Suprapubic skin (tissue), 4 donors: ENCODE data around the gene C19orf81. TPM values are rescaled to one million over a fixed set of nuclear protein-coding genes. Genes with fewer than 3 reads are reported as not detected.

ENCODE experiments used
- DNase-seq, 2 donors: peaks; one replicate each; pipeline ENCODE4 v3.0.0-alpha.2; 2019; ENCODE audit warnings: low spot score in 2 of 2
- H3K27ac ChIP-seq: fragments of 200-600 bp; sonication (generic); one replicate; pipeline ENCODE4 v1.5.1; 2019
- H3K27me3 ChIP-seq: fragments of 200-600 bp; sonication (generic); one replicate; pipeline ENCODE4 v1.5.1; 2019
- H3K36me3 ChIP-seq: fragments of 200-600 bp; sonication (generic); one replicate; pipeline ENCODE4 v1.5.1; 2019
- H3K4me1 ChIP-seq: fragments of 200-600 bp; sonication (generic); one replicate; pipeline ENCODE4 v1.5.1; 2019
- H3K4me3 ChIP-seq: fragments of 200-600 bp; sonication (generic); one replicate; pipeline ENCODE4 v1.5.1; 2019; ENCODE audit warnings: mild to moderate bottlenecking
- H3K9me3 ChIP-seq: fragments of 200-600 bp; sonication (generic); one replicate; pipeline ENCODE4 v1.5.1; 2019
- CTCF ChIP-seq, 2 donors: fragments of 200-600 bp in 1 of 2; fragments of 450-650 bp in 1 of 2; sonication (generic) in 1 of 2; IDR thresholded peaks; one replicate each; pipeline ENCODE4 v1.5.1; 2016 to 2019; ENCODE audit warnings: antibody characterized with exemption in 2 of 2, mild to moderate bottlenecking in 1 of 2, moderate library complexity in 1 of 2
- EP300 ChIP-seq: sonication (generic); formaldehyde crosslinking; IDR thresholded peaks from one replicate; pipeline ENCODE4 v1.6.1; 2017; ENCODE audit warnings: antibody characterized with exemption
- POLR2A ChIP-seq, 2 donors: fragments of 450-650 bp; IDR thresholded peaks; one replicate each; pipeline ENCODE4 v1.6.1; 2017; ENCODE audit warnings: antibody characterized with exemption in 2 of 2, mild to moderate bottlenecking in 2 of 2, moderate library complexity in 2 of 2
- POLR2AphosphoS5 ChIP-seq, 3 donors: sonication (generic); formaldehyde crosslinking; IDR thresholded peaks; one replicate each; pipeline ENCODE4 v1.6.1; 2017; ENCODE audit warnings: antibody characterized with exemption in 3 of 3
- WGBS: methylation state at CpG from one replicate; pipeline ENCODE4 v1.1.5; 2018; 5-methylcytosine and 5-hydroxymethylcytosine counted together
- total RNA-seq, 4 donors: library from RNA; depleted of rRNA; stranded (reverse); fragments of >200 nt; gene quantifications; one replicate each; pipeline ENCODE4 v1.1.0, GENCODE V29; 2016

The C19orf81 gene
- total RNA-seq, 4 donors from 2014 or later = 19.8 TPM; not detected in 3

- Histone ChIP-seq H3K4me1 (peaks cover 15% of the 10 kb centered on the region), H3K9me3 (peaks cover 6% of the 10 kb centered on the region), H3K27ac (no peak overlapping the region), H3K27me3 (peaks cover 68% of the 10 kb centered on the region), H3K36me3 (no peaks in the 10 kb centered on the region), H3K4me3 (no peak overlapping the region)
- no peak for DNase-seq
- TF ChIP-seq CTCF (IDR thresholded peaks at IDR 0.05) (no peak), POLR2A (IDR thresholded peaks at IDR 0.05) (no peak), POLR2AphosphoS5 (IDR thresholded peaks at IDR 0.05) (no peak), EP300 (no peak)
Measured at GRCh38 chr19:50654882-50655281, 5.6 kb downstream of the C19orf81 start.

DNA sequence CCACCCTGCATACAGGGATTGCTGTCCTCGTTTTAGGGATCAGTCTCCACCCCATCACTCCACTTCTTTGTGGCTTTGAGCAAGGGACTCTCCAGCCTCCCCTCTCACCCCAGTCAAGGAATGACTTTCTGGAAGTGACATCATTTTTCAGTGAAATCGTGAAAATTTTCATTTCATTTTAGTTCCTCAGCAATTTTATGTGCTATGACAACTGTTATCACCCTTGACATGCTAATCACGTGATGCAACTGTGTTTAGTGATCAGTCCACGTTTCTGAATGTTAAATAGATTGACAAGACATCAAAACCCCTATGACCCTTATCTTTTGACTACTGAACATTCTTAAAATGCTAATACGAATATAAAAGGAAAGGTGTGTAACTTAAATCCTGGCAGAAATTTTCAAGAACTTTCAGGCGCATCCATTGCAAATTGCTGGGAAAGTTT, 8.0 kb downstream of the C19orf81 start:
- 55% methylated on average over 6 of the region's 6 CpGs for WGBS
- no peak for DNase-seq
- Histone ChIP-seq H3K36me3 (no peaks in the 10 kb centered on the region), H3K9me3 (peaks cover 6% of the 10 kb centered on the region), H3K27me3 (peaks cover 83% of the 10 kb centered on the region), H3K4me1 (peaks cover 15% of the 10 kb centered on the region), H3K4me3 (peak overlapping the region; percentile 42), H3K27ac (no peak overlapping the region)
- TF ChIP-seq EP300 = no peak

- H3K36me3 ChIP-seq = no peaks in the 10 kb centered on the region
- peaks cover 83% of the 10 kb centered on the region for H3K27me3 ChIP-seq
- peaks cover 15% of the 10 kb centered on the region for H3K4me1 ChIP-seq
- H3K27ac ChIP-seq = no peak overlapping the region
- peak; percentile 81 to 89 for DNase-seq
- H3K9me3 ChIP-seq = peaks cover 6% of the 10 kb centered on the region
- H3K4me3 ChIP-seq = peak overlapping the region; percentile 42
- TF ChIP-seq CTCF (IDR thresholded peaks at IDR 0.05) (no peak), POLR2AphosphoS5 (IDR thresholded peaks at IDR 0.05) (no peak), EP300 (no peak), POLR2A (IDR thresholded peaks at IDR 0.05) (no peak)
- WGBS = 4% methylated on average over 23 of the region's 38 CpGs
Measured at GRCh38 chr19:50657712-50658440, 8.6 kb downstream of the C19orf81 start.

- Histone ChIP-seq H3K27ac (peak overlapping the region; percentile 51), H3K27me3 (peaks cover 86% of the 10 kb centered on the region), H3K4me1 (peaks cover 15% of the 10 kb centered on the region), H3K36me3 (no peaks in the 10 kb centered on the region), H3K4me3 (peak overlapping the region; percentile 42), H3K9me3 (peaks cover 6% of the 10 kb centered on the region)
- TF ChIP-seq CTCF (IDR thresholded peaks at IDR 0.05) = no peak
- no peak for TF ChIP-seq POLR2AphosphoS5 (IDR thresholded peaks at IDR 0.05)
- TF ChIP-seq EP300 = no peak
- TF ChIP-seq POLR2A (IDR thresholded peaks at IDR 0.05) = no peak
- DNase-seq = no peak
- WGBS = 4% methylated on average over 62 of the region's 67 CpGs
Measured at GRCh38 chr19:50658441-50659317, 9.4 kb downstream of the C19orf81 start.

GRCh38 chr19:50659318-50660087, 10.3 kb downstream of the C19orf81 start:
- Histone ChIP-seq H3K27me3 (peaks cover 86% of the 10 kb centered on the region), H3K4me3 (peak overlapping the region; percentile 42), H3K27ac (no peak overlapping the region), H3K4me1 (peaks cover 15% of the 10 kb centered on the region), H3K9me3 (peaks cover 6% of the 10 kb centered on the region), H3K36me3 (no peaks in the 10 kb centered on the region)
- DNase-seq = no peak
- TF ChIP-seq POLR2A (IDR thresholded peaks at IDR 0.05) (no peak), CTCF (IDR thresholded peaks at IDR 0.05) (no peak)
- 3% methylated on average over 33 of the region's 37 CpGs for WGBS
